LHCN-M2 (cell line): ENCODE measurements around the gene CD48. TPM values are rescaled to one million over a fixed set of nuclear protein-coding genes. Genes with fewer than 3 reads are reported as not detected.
"Not testable (repeated sequence)": the region's sequence is repeated elsewhere in the genome, so short reads cannot be mapped to it uniquely, and the experiment has no call there.

Experiments used
- DNase-seq: peaks from one replicate; pipeline ENCODE4 v3.0.0-alpha.2; 2012; ENCODE audit warnings: low read depth
- total RNA-seq: library from RNA; depleted of rRNA; stranded (reverse); fragments of >200 nt; gene quantifications from 2 replicates; pipeline ENCODE4 v1.2.3, GENCODE V29; 2014

The CD48 gene
- total RNA-seq, 1 experiment from 2014 or later: not detected

- no peak for DNase-seq
These were observed 30.2 kb upstream of the CD48 start for GRCh38 chr1:160741612-160742348.

- no peak for DNase-seq
These were observed 29.5 kb upstream of the CD48 start for GRCh38 chr1:160741092-160741501.

GRCh38 chr1:160740133-160740688 lies 28.6 kb upstream of the CD48 start:
- DNase-seq: no peak

- no peak for DNase-seq
These were observed 27.5 kb upstream of the CD48 start, which contains the start of gene SLAMF7 for GRCh38 chr1:160739098-160739511. Gene SLAMF7 (plus strand): TSS chr1:160739247. CDS start chr1:160739302, 55 bp downstream.

- DNase-seq: no peak
These were observed 26.6 kb upstream of the CD48 start for GRCh38 chr1:160738271-160738670.

- no peak for DNase-seq
These were observed 22.7 kb upstream of the CD48 start for GRCh38 chr1:160734301-160734700.

- DNase-seq: no peak
These were observed 22.3 kb upstream of the CD48 start for GRCh38 chr1:160733898-160734297.

- DNase-seq: no peak
These were observed 20.4 kb upstream of the CD48 start for GRCh38 chr1:160731990-160732389.

- not testable (repeated sequence) for DNase-seq
These were observed 19.9 kb upstream of the CD48 start for GRCh38 chr1:160731564-160731963.

- DNase-seq: no peak
These were observed 15.7 kb upstream of the CD48 start for GRCh38 chr1:160727316-160727640.

- peak; percentile 58 for DNase-seq
These were observed 15.1 kb upstream of the CD48 start for GRCh38 chr1:160726498-160727315.

- DNase-seq: peak; percentile 17
These were observed 14.5 kb upstream of the CD48 start for GRCh38 chr1:160726114-160726497.

GRCh38 chr1:160724465-160725242 lies 13.0 kb upstream of the CD48 start:
- no peak for DNase-seq

- DNase-seq: no peak
These were observed 11.7 kb upstream of the CD48 start for GRCh38 chr1:160723332-160723731.

GRCh38 chr1:160722726-160723125 lies 11.1 kb upstream of the CD48 start:
- no peak for DNase-seq

- DNase-seq: no peak
These were observed 9.9 kb upstream of the CD48 start for GRCh38 chr1:160721473-160721872.

GRCh38 chr1:160720356-160721085 lies 8.9 kb upstream of the CD48 start:
- DNase-seq: no peak

- DNase-seq: no peak
These were observed 6.6 kb upstream of the CD48 start for GRCh38 chr1:160718210-160718609.

- DNase-seq: no peak
These were observed 5.7 kb upstream of the CD48 start for GRCh38 chr1:160717306-160717705.

- DNase-seq: no peak
These were observed 4.4 kb upstream of the CD48 start for GRCh38 chr1:160716013-160716412.

- DNase-seq: not testable (repeated sequence)
These were observed 2.5 kb upstream of the CD48 start for GRCh38 chr1:160714034-160714648.
